ENCODE data around the gene HTR6.
A peak's percentile ranks its signal among the peaks of the same experiment; 100 is the strongest.

HTR6 gene

DNA sequence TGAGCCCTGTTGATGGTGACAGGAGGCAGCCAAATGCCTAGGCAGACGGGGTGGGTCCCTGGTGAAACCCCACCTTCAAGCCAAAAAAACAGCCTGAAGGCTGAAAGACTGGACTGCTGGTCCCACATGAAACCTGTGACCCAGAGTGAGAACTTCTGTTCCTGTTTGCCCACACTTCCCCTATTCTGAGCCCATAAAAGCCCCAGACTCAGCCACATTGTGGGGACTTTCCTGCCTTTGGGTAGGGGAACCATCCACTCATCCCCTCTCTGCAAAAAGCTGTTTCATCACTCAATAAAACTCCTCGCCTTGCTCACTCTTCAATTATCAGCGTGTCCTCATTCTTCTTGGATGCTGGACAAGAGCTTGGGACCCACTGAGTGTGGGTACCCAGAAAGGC lies 25.2 kb downstream of the HTR6 start:
- no peak for DNase-seq

DNA sequence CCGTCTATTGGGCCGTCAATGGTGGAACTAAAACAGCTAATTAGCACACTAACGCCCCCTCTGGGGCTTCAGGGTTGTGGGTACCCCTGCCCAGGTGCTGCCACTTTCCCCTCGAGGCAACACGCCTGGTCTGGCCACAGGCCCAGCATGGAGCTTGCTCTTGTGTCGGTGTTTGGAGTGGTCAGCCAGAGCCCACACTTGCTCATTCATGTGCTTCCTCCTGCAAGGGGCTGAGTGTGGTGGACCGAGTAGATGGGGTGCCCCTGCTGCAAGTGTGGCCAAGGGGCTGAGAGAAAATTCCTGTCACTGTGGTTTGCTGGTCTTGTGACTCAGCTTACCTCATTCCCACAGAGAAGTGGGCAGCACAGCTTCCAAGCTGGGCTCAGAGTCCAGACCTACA lies 25.7 kb downstream of the HTR6 start:
- DNase-seq: no peak

DNA sequence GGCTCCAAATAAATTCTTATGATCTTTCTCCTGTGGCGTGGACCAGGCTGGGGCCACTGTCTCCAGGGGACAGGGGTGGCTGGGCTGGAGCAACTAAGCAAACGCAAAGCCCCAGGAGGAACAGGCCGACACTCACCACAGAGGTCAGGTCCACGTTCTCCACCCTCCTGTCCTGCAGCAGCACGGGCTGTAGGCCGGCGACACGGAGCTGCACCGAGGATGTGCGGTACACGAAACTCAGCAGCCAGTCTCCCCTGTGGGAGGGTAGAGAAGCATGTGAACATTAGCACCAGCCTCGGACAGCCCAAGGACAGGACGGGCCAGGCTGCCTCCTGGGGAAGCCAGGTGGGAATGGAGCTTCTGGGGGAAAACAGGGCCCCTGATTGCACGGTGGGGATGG lies 29.6 kb downstream of the HTR6 start:
- no peak for DNase-seq

DNA sequence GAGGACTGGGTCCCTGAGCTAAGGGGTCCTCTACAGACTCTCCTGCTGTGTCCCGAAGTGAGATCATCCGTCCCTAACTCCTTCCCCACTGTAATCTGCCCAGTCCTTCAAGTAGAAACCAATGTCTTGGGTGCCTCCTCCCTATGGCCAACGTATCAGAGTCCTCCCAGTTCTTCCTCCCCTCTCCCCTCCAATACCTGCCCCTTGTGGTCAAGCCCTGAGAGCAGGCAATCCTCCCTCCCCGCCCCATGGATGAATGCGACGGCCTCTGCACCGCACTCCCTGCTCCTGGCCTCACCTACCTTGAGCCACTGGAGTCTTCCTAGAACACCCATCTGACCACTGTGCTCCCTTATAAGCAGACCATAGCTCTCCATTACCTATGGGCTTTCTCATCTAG lies 31.1 kb downstream of the HTR6 start:
- DNase-seq: no peak

DNA sequence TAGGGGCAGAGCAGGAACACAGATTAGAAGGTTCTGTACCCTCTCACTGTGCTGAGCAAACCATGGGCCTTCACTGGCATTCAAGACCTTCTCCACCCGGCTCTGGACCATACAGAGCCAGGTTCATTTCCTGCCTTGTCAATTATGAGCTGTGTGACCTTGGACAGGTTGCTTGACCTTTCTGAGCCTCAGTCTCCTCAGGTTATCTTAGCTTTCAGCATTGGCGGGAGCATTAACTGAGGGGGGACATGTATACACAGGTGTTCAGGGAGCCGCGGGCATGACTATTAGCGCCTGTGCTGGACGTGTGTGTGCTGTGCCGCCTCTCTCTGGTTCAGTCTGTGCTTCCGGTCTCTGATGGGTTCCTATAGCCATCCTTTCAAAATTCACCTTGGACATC lies 32.1 kb downstream of the HTR6 start:
- no peak for DNase-seq

DNA sequence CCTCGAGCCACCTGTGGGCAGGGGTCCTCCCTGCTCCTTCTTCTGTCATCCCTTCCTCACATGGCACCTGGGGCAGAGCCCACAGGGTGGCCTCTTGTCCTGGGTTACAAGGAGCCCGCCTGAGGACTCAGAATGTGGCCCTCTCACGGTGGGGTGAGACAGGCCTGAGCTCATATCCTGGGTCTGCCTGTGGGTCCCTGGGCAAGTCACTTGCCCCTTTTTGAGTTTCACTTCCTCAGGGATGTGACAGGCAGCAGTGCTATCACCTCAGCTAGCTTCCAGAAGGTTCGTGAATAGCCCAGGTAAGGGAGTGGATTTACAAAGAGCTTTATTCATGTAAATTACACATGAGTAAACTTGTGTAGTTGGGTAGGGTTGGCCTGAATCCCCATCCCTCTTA lies 33.5 kb downstream of the HTR6 start:
- no peak for DNase-seq

DNA sequence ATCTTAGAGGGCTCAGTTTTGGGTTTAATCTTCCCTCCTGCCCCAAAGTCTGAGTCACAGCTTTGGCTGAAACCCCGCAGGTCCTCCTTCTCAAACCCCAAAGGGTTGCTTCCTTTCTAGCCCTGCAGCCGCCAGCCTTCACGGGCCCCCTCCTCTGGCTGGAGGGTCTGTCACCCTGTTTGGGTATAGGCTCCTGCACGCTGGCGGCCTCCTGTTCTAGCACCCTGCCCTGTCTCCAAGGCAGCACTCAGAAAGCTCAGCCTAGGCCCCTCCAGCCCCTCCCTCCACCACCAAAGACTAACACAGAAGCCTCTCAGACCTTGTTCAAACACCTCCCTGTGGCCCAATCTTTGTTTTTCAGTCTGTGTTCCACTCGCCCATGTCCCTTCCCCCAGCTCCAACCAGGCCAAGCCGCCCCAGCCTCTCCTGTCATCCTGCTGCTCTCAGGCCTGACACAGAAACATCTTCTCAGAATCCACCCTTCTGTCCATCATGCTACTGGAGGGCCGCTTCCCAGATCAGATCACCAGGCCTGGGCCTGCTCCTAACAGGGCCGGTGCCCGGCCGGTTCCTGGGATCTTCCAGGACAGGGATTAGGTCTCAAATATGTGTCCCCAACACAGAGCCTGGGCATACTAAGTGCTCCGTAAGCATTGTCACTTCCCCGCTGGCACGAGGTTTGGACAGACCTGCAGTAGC lies 35.6 kb downstream of the HTR6 start:
- DNase-seq: no peak

DNA sequence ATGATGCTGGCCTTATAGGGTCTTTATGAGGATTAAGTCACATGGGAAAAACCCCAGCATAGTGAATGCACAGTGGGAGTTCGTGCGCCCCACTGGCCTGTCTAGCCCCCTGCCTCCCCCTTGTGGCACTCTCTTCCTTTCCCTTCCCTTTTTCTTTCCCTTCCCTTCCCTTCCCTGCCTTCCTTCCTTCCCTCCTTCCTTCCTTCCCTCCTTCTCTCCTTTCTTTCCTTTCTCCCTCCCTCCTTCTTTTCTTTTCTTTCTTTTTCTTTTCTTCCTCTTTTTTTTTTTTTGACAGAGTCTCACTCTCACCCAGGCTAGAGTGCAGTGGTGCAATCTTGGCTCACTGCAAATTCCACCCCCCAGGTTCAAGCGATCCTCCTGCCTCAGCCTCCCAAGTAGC lies 38.6 kb downstream of the HTR6 start:
- no peak for DNase-seq

DNA sequence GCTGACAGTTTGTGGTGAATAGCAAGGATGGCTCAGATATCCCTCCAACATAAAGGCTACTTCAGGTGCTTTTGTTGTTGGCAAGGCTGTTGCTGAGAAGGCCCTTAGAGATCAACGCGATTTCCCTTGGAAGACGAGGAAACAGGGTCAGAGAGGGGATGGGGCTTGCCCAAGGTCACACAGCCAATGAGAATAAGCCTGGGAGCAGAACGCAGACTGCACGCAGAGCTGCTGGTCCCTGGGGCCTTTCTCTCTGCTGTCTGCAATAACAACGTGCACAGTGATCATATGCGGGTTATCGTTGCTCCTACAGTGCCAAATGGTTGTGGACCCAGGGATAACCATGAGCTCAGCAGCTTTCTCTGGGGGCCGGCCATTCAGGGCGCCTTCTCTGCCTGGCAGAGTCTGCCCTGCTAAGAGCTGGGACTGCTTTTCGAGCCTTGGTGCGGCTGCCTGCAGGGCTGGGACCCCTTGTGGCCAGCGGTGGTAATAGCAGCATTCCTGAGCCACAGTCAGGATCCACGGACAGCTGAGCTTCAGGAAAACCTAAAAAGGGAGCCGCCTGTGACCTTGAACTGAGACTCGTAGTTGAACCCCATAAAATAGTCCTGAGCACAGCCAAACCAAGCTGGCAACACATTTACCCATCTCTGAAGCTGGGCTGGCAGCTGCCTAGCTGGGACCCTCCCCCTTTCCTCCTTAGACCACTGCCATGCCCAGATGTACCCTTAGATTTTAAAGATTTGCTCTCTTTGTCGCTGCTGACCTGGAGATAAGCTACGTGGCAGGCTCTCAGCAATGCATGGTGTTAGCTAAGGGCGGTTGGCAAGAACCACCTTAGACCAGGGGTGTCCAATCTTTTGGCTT lies 39.8 kb downstream of the HTR6 start:
- peak; percentile 40 to 62 for DNase-seq

DNA sequence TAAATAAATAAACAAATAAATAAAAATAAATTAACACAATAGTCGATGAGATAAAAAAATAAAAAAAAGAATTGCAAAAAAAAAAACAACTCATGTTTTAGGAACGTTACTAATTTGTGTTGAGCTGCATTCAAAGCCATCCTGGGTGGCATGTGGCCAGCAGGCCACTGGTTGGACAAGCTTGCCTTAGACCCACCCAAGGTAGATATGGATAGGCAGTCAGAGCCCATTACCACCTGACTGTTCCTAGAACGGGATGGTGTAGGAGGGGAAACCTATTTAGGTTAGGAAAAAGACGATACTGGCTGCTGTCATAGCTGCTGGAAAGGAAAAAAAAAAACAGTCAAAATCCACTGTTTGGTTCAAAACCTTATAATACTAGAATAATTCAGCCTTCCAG lies 40.8 kb downstream of the HTR6 start:
- DNase-seq: no peak

DNA sequence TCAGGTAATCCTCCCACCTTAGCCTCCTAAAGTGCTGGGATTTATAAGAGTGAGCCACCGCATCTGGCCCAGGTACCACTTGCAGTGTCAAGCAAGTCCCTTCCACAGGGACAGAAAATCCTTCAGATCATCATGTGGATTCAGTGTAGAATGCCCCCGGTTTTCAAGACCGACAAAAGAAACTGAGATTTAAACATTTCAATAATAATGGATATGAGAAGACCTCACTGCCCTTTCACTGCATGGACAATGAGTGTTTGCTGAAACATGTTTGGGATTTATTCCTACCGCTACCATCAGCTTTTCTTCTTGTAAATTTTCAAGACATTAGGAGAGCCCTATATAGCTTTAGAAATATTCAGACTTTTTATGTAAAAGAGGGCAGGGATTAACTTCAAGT lies 41.5 kb downstream of the HTR6 start:
- DNase-seq: no peak

DNA sequence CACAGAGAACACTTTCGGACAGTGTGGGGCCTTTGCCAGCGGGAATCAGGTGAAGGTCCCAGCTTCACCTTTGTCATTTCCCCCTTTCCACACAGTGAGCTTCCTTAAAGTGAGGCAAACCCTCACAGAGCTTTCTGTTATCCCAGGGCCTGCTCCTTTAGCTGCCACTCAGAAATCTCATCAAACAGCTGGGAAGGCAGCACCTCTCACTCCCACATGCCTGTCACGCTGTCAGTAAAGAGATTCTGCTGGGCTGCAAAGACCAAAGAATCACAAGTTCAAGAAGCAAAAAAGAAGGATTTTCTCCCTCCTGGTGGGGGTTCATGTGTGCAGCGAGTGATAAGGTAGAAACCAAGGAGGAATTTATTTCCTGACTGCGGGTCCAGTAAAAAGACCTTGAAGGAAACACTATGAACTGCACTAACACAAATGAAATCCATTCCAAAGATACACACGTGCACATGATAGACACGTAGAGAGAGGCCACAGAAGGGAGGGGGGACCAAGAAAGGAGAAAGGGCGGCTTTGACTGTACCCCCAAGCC lies 44.0 kb downstream of the HTR6 start:
- DNase-seq: no peak

DNA sequence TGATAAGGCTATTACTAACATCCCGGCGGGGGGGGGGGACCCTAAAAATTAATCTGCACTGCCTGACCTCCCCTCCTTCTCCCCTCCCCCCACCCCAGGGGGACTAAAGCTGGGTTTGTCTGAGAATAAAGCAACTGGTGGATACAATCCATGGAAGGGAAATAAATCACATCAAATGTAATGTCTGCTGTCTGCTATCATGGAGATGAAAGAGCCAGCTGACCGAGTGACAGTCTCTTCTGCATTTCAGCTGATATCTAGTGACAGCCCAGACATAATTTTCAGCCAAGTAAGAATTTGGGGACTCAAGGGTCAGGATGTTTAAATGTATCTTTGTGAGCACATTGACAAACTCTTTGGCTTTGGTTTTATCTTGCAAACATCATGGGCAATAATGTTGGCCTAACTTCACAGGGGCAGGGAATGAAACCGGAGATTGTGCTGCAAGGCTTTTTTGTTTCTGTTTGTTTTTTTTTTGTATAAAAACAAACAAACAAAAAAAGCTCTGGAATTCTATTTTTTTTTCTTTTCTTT lies 44.7 kb downstream of the HTR6 start:
- DNase-seq: no peak

DNA sequence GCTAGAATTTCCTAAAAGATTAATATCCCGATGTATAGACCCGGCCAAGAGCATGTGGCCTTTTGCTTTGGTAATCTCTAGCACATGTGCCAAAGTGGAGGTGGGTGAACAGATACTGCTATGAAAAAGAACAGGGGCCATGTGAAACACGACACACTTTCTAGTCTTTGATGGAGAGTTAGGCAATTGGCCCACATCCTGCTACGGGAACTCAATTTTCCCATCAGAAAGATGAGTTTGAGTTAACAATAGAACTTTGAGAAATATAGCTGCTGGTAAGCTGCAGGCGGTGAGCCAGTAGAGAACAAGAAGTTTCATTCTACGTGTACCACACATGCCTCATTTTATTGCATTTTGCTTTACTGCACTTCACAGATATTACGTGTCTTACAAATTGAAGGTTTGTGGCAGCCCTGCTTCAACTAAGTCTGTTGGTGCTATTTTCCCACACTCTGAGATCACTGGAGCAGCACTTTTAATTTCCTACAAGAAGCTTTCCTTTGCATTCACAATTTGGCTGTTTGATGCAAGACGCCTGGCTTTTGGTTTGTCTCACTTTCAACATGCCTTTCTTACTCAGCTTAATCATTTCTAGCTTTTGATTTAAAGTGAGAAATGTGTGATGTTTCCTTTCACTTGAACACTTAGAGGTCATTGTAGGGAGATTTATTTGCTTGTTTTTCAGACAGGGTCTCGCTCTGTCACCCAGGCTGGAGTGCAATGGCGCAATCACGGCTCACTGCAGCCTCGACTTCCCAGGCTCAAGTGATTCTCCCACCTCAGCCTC lies 46.3 kb downstream of the HTR6 start:
- no peak for DNase-seq

DNA sequence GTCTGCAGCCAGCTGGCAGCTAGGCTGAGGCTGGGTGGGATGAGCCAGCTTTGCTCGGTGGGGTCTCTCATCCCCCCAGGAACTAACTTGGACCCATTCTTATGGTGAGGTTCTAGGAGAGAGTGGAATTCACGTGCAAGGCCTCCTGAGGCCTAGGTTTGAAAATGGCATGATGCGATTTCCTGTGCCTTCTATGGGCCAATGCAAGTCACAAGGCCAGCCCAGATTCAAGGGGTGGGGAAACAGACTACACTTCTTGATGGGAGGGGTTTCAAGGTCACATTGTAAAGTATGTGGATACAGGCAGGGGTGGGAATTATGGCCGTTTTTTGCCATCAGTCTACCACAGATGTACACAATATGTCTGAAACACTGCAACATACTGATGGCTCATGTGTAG lies 48.3 kb downstream of the HTR6 start:
- DNase-seq: no peak

DNA sequence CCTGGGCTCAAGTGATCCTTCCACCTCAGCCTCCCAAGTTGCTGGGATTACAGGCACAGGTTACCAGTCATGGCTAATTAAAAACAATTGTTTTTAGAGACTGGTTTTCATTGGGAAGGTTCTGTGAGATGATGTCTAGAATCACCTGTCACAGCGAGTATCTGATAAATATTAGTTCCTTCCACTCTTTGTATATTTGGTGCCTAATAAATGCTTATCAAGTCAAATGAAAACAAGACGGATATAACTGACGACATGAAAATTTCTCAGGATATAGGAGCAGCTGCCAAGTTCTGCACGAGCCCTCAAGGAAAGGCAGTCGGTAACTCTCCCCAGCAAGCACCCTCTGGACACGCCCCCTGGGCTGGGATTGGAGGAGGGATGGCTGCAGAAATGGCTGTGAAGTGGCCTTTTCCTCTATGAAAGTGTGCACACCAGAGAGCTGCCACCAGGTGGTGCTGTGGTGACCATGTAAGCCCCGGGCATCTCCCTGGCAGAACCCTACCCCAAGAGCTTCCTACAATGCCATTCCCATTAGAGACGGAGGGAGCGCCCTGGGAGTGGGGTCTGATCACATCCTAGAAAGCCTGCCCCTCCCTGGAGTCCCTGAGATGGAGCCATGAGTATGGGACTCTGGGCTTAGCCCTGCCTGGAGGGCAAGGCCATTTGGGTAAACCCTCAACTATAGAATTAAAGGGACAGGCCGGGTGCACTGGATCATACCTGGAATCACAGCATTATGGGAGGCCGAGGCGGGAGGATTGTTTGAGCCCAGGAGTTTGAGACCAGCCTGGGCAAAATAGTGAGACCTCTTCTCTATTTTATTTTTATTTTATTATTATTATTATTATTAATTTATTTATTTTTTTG lies 50.9 kb downstream of the HTR6 start:
- DNase-seq: peak; percentile 71 to 79

DNA sequence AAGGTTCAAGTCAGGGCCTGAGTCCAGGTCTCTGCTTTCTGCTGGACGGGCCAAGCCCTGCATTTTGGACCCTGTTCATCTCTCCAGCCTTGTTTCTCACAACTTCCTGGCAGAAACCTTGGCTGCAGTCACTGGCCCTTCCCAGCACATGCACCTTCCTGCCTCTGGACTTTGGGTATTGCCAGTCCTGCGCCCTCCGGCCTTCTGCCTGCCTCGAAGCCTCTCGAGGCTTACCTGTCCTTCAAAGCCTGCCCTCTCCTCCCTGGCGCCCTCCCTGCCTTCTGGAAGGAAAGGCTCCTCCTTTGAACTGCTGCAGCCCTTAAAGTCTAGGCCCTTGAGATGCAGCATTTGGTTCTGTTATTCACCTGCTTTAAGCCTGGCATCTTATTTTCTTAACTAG lies 52.8 kb downstream of the HTR6 start:
- no peak for DNase-seq

DNA sequence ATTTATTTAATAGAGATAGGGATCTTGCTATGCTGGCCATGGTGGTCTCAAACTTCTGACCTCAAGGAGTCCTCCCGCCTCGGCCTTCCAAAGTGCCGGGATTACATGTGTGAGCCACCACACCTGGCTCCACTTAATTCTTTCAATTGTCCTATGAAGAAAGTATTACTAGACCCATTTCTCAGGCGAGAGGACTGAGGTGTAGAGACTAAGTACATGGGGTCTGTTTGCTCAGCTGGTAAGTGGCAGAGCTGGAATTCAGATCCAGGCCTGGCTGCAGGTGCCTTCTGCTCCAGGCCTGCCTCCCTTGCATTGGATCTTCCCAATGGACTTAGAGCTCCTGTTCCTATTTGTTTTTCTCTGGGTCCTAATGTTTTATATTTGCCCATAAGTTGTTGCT lies 55.5 kb downstream of the HTR6 start:
- no peak for DNase-seq

DNA sequence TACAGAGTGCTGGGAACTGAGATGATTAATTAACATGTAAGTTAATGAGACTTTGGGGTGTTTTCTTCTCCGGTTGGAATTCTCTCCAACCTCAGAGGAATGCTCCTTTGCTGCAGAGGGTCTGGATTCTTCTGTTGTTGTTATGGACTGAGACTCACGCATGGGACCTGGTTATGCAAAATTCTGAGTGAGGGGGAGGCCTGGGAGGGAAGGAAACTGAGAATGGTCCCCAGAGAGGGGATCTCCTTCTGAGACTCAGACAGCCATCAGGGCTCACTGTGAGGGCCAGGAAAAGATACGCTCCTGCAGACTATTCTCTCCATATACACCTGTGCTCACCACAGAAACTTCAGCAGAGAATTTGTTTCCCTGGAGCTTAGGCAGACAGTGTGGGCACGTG lies 56.3 kb downstream of the HTR6 start:
- DNase-seq: no peak

DNA sequence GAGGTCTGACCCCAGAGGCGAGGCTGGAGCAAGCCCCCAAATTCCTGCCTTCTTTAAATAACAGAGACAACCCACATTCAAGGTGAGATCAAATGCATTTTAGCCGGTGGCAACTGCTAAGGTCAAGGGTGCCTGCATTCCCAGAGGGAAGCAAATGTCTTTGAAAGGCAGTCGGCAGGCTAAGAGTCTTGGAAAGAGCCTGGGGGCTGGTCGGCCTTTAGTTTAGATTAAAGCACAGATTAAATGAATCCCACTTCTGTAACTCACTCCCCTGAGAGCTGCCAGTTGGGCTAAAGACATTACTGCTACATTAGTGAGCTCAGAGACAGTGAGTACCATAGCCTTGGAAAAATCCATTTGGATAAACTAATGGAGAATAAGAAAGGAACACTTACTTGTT lies 59.2 kb downstream of the HTR6 start:
- DNase-seq: no peak

DNA sequence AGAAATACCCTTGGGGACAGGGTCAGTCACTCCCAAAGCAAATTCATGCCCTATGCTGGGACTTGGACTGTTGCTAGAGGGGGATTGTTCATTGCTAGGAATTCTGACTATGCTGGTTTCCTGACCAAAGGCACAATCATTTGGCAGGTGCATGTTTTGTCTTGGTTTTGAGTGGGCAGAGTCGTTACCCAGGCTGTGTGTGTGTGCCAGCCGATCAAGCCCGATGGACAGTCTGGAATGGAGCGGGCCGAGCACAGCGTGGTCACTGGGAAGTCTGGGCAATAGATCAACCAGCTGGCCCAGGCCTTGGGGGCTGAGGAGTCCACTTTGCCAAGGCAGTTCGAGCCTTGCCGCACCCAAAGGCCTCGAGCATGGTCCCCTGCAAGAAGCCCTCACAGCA lies 60.9 kb downstream of the HTR6 start:
- DNase-seq: no peak

Measured in stimulated activated CD4-positive, alpha-beta T cell treated with anti-CD3 and anti-CD28 coated beads, Interleukin-4, amount 100 ng/mL, for 4 hours (primary cell).